ENCODE data around the gene FBXO38.

Gene FBXO38

GRCh38 chr5:148393390-148393741 lies 9.6 kb downstream of the FBXO38 start:
- Histone ChIP-seq H3K4me1 (ENCODE audit: control insufficient read depth in 1 of 2, insufficient read depth in 1 of 2, low read depth in 1 of 2, low read length in 1 of 2) (peaks cover 19 to 45% of the 10 kb centered on the region in 2 experiments), H3K27me3 (no peaks in the 10 kb centered on the region), H3K9me3 (no peaks in the 10 kb centered on the region), H3K4me3 (ENCODE audit: low read depth in 1 of 2, low read length in 1 of 2) (no peak overlapping the region), H3K27ac (peak overlapping the region; percentile 26), H3K36me3 (peaks cover 19% of the 10 kb centered on the region)
- TF ChIP-seq, protein P1, sequence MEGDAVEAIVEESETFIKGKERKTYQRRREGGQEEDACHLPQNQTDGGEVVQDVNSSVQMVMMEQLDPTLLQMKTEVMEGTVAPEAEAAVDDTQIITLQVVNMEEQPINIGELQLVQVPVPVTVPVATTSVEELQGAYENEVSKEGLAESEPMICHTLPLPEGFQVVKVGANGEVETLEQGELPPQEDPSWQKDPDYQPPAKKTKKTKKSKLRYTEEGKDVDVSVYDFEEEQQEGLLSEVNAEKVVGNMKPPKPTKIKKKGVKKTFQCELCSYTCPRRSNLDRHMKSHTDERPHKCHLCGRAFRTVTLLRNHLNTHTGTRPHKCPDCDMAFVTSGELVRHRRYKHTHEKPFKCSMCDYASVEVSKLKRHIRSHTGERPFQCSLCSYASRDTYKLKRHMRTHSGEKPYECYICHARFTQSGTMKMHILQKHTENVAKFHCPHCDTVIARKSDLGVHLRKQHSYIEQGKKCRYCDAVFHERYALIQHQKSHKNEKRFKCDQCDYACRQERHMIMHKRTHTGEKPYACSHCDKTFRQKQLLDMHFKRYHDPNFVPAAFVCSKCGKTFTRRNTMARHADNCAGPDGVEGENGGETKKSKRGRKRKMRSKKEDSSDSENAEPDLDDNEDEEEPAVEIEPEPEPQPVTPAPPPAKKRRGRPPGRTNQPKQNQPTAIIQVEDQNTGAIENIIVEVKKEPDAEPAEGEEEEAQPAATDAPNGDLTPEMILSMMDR (IDR thresholded peaks at IDR 0.05), result no peak

DNA sequence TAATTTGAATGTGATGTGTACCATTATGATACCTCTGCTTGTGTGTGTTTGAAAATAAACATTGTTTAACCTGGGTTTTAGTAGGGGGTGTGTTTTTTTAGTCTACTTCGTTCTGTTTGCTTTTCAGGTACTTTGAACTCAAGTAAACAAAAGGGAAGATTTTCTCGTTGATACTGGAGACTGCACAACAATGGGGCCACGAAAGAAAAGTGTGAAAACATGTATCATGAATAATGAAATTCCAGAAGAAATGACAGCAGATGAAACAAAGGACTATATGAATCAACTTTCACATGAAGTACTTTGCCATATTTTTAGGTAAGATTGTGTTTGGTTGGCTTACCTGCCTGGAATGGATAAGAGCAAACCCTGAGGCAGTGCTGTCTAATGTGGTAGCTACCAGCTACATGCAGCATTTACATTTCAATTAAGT lies 10.8 kb downstream of the FBXO38 start:
- TF ChIP-seq, protein P1 (IDR thresholded peaks at IDR 0.05), result no peak
- H3K27me3 ChIP-seq, result no peaks in the 10 kb centered on the region
- peaks cover 19% of the 10 kb centered on the region for H3K36me3 ChIP-seq

DNA sequence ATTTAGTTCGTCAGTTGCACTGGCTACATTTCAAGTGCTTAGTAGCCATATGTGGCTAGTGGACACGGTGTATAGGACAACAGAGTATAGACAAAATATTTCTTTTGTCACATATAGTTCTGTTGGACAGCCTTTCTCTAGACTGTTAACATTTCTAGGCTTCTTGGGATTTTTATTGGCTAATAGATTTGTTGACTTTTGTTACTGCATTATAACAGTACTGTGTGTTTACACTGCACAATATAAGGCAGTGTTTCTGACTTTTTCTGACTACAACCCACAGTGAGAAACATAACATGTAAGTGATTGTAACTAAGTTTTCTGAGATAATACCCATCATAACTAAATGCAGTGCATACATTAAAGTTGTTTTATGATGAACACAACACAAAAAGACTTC lies 11.3 kb downstream of the FBXO38 start:
- Histone ChIP-seq H3K4me1 (ENCODE audit: control insufficient read depth in 1 of 2, insufficient read depth in 1 of 2, low read depth in 1 of 2, low read length in 1 of 2) (peaks cover 27 to 49% of the 10 kb centered on the region in 2 experiments), H3K4me3 (ENCODE audit: low read depth in 1 of 2, low read length in 1 of 2) (no peak overlapping the region), H3K27ac (peak overlapping the region; percentile 26), H3K36me3 (peaks cover 23% of the 10 kb centered on the region), H3K27me3 (no peaks in the 10 kb centered on the region), H3K9me3 (no peaks in the 10 kb centered on the region)
- TF ChIP-seq, protein P1 (IDR thresholded peaks at IDR 0.05), result no peak

More for the DNA sequence above, 10.8 kb downstream of the FBXO38 start:
- Histone ChIP-seq H3K4me1 (ENCODE audit: control insufficient read depth in 1 of 2, insufficient read depth in 1 of 2, low read depth in 1 of 2, low read length in 1 of 2) (peaks cover 27 to 49% of the 10 kb centered on the region in 2 experiments), H3K4me3 (ENCODE audit: low read depth in 1 of 2, low read length in 1 of 2) (no peak overlapping the region), H3K9me3 (no peaks in the 10 kb centered on the region), H3K27ac (peak overlapping the region; percentile 26)

GRCh38 chr5:148397968-148398595 lies 14.3 kb downstream of the FBXO38 start:
- peaks cover 39 to 50% of the 10 kb centered on the region in 2 experiments for H3K4me1 ChIP-seq (ENCODE audit: control insufficient read depth in 1 of 2, insufficient read depth in 1 of 2, low read depth in 1 of 2, low read length in 1 of 2)

DNA sequence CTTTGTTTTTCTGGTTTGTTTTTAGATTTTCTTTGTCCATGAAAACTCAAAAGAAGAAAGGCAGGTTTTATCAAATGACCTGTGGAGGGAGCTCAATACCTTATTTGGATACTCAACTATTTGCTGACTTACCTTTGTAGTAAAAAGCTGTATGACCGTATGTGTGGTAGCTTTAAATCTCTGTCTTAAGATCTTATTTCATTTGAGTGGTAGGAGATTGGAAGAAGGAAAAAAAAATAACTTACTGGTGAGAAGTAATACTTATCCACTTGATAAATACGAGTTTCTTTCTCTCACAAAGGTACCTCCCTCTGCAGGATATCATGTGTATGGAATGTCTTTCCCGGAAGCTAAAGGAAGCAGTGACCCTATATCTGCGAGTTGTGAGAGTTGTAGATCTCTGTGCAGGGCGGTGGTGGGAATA lies 15.0 kb downstream of the FBXO38 start:
- Histone ChIP-seq H3K27me3 (no peaks in the 10 kb centered on the region), H3K36me3 (peaks cover 44% of the 10 kb centered on the region), H3K9me3 (no peaks in the 10 kb centered on the region), H3K4me3 (ENCODE audit: low read depth in 1 of 2, low read length in 1 of 2) (peak overlapping the region in 1 of 2 experiments; percentile 42), H3K27ac (peak overlapping the region; percentile 85), H3K4me1 (ENCODE audit: control insufficient read depth in 1 of 2, insufficient read depth in 1 of 2, low read depth in 1 of 2, low read length in 1 of 2) (peaks cover 45 to 56% of the 10 kb centered on the region in 2 experiments)
- TF ChIP-seq, protein P1 (IDR thresholded peaks at IDR 0.05), result no peak

More at GRCh38 chr5:148397968-148398595, 14.3 kb downstream of the FBXO38 start:
- Histone ChIP-seq H3K9me3 (no peaks in the 10 kb centered on the region), H3K4me3 (ENCODE audit: low read depth in 1 of 2, low read length in 1 of 2) (peak overlapping the region; percentile 27 to 42), H3K27ac (peak overlapping the region; percentile 85), H3K27me3 (no peaks in the 10 kb centered on the region), H3K36me3 (peaks cover 44% of the 10 kb centered on the region)
- TF ChIP-seq, protein P1 (IDR thresholded peaks at IDR 0.05), result no peak

Data from neutrophil (primary cell).